Measurements from ENCODE around the gene ZIC5.

Gene ZIC5

GRCh38 chr13:99971576-99972189 lies at the start of gene ZIC5:
TSS of gene ZIC5 (minus strand) at chr13:99971767. CDS start at chr13:99971603, 164 bp downstream.
- no peak for DNase-seq (ENCODE audit: low read depth)

- no peak for DNase-seq (ENCODE audit: low read depth)
These were observed 48.3 kb upstream of the ZIC5 start for GRCh38 chr13:100019780-100020356.

GRCh38 chr13:100014621-100015020 lies 43.1 kb upstream of the ZIC5 start:
- no peak for DNase-seq (ENCODE audit: low read depth)

- DNase-seq (ENCODE audit: low read depth), result no peak
These were observed 26.7 kb upstream of the ZIC5 start for GRCh38 chr13:99998261-99998660.

- DNase-seq (ENCODE audit: low read depth), result no peak
These were observed 26.2 kb upstream of the ZIC5 start for GRCh38 chr13:99997702-99998214.

- no peak for DNase-seq (ENCODE audit: low read depth)
These were observed 24.9 kb upstream of the ZIC5 start for GRCh38 chr13:99996381-99996973.

- DNase-seq (ENCODE audit: low read depth), result no peak
These were observed 24.2 kb upstream of the ZIC5 start for GRCh38 chr13:99995589-99996380.

- no peak for DNase-seq (ENCODE audit: low read depth)
These were observed 23.6 kb upstream of the ZIC5 start for GRCh38 chr13:99995104-99995588.

- DNase-seq (ENCODE audit: low read depth), result no peak
These were observed 23.1 kb upstream of the ZIC5 start for GRCh38 chr13:99994638-99995020.

- DNase-seq (ENCODE audit: low read depth), result no peak
These were observed 22.4 kb upstream of the ZIC5 start for GRCh38 chr13:99993660-99994637.

GRCh38 chr13:99992949-99993351 lies 21.4 kb upstream of the ZIC5 start:
- DNase-seq (ENCODE audit: low read depth), result no peak

- DNase-seq (ENCODE audit: low read depth), result no peak
These were observed 20.5 kb upstream of the ZIC5 start for GRCh38 chr13:99991828-99992775.

- no peak for DNase-seq (ENCODE audit: low read depth)
These were observed 19.7 kb upstream of the ZIC5 start for GRCh38 chr13:99991013-99991827.

- no peak for DNase-seq (ENCODE audit: low read depth)
These were observed 18.8 kb upstream of the ZIC5 start for GRCh38 chr13:99990126-99990977.

GRCh38 chr13:99989276-99990125 lies 17.9 kb upstream of the ZIC5 start:
- no peak for DNase-seq (ENCODE audit: low read depth)

GRCh38 chr13:99988529-99989275 lies 17.1 kb upstream of the ZIC5 start:
- DNase-seq (ENCODE audit: low read depth), result no peak
